ENCODE data around the gene GABRP.

DNA sequence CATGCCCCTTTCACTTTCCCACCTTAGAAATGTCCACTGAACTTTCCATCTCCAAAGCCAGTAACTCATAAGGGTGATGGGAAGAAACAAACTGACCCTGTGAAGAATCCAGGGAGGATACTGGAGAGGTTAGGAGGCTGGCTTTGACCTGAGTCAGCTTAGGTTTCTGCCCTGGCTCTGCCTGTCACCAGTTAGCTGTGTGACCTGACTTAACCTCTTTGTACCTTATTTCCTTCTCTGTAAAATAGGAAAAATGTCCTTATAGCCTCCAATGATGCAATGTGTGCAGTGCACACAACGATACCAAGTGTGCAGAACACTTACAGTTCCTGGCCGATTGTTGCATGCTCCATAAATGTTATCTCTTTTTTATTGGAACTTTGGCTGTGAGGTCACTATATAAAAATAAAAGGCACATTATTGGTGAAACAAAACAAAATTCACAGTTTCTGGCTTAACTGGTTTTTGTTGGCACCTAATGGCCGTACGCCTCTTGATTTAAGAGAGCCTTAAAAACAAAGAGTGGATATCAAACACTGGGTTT is 37.8 kb downstream of the GABRP start:
- TF ChIP-seq, protein P1, sequence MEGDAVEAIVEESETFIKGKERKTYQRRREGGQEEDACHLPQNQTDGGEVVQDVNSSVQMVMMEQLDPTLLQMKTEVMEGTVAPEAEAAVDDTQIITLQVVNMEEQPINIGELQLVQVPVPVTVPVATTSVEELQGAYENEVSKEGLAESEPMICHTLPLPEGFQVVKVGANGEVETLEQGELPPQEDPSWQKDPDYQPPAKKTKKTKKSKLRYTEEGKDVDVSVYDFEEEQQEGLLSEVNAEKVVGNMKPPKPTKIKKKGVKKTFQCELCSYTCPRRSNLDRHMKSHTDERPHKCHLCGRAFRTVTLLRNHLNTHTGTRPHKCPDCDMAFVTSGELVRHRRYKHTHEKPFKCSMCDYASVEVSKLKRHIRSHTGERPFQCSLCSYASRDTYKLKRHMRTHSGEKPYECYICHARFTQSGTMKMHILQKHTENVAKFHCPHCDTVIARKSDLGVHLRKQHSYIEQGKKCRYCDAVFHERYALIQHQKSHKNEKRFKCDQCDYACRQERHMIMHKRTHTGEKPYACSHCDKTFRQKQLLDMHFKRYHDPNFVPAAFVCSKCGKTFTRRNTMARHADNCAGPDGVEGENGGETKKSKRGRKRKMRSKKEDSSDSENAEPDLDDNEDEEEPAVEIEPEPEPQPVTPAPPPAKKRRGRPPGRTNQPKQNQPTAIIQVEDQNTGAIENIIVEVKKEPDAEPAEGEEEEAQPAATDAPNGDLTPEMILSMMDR (IDR thresholded peaks at IDR 0.05): no peak
- TF ChIP-seq POLR2A (IDR thresholded peaks at IDR 0.05): no peak
